Hypothalamus (tissue), 51 donors: ENCODE data around the gene ROR2.

Experiments
- DNase-seq, 51 donors: peaks; one replicate each; lab custom pipeline; 2025; lab: John Stamatoyannopoulos, UW

Gene ROR2

GRCh38 chr9:91949392-91949945 lies 559 bp downstream of the ROR2 start:
- no peak for DNase-seq

GRCh38 chr9:91948597-91949391 lies 1.2 kb downstream of the ROR2 start:
- no peak for DNase-seq

GRCh38 chr9:91948101-91948596 lies 1.9 kb downstream of the ROR2 start:
- no peak for DNase-seq

GRCh38 chr9:91946653-91947488 lies 3.2 kb downstream of the ROR2 start:
- no peak for DNase-seq

- DNase-seq: no peak
These were observed 3.8 kb downstream of the ROR2 start for GRCh38 chr9:91946196-91946595.

- no peak for DNase-seq
These were observed 4.5 kb downstream of the ROR2 start for GRCh38 chr9:91945277-91946085.

- DNase-seq: no peak
These were observed 5.3 kb downstream of the ROR2 start for GRCh38 chr9:91944711-91945110.

- no peak for DNase-seq
These were observed 6.3 kb downstream of the ROR2 start for GRCh38 chr9:91943478-91944470.

- no peak for DNase-seq
These were observed 7.8 kb downstream of the ROR2 start for GRCh38 chr9:91942201-91942600.

- DNase-seq: no peak
These were observed 10.1 kb downstream of the ROR2 start for GRCh38 chr9:91939978-91940377.

- no peak for DNase-seq
These were observed 12.3 kb downstream of the ROR2 start for GRCh38 chr9:91937727-91938126.

- no peak for DNase-seq
These were observed 13.0 kb downstream of the ROR2 start for GRCh38 chr9:91937056-91937455.

- no peak for DNase-seq
These were observed 14.1 kb downstream of the ROR2 start for GRCh38 chr9:91935805-91936514.

- no peak for DNase-seq
These were observed 14.8 kb downstream of the ROR2 start for GRCh38 chr9:91935066-91935749.

- DNase-seq: no peak
These were observed 15.4 kb downstream of the ROR2 start for GRCh38 chr9:91934654-91935053.

GRCh38 chr9:91933556-91934352 lies 16.3 kb downstream of the ROR2 start:
- no peak for DNase-seq

- no peak for DNase-seq
These were observed 19.6 kb downstream of the ROR2 start for GRCh38 chr9:91930475-91930874.
